Measurements from ENCODE around the gene EPB41L4B.

Gene EPB41L4B

GRCh38 chr9:109315480-109316206, 5.2 kb downstream of the EPB41L4B start:
- no peak for DNase-seq (ENCODE audit: low read depth)
- TF ChIP-seq POLR2A (IDR thresholded peaks at IDR 0.05; ENCODE audit: extremely low read depth, insufficient read length), result no peak
- no peak for TF ChIP-seq MYC (IDR thresholded peaks at IDR 0.05; ENCODE audit: low read depth, low read length)
- TF ChIP-seq MAX (IDR thresholded peaks at IDR 0.05; ENCODE audit: low read depth, low read length), result no peak
- TF ChIP-seq CTCF (IDR thresholded peaks at IDR 0.05; ENCODE audit: low read depth, low read length), result no peak
- H3K4me3 ChIP-seq (ENCODE audit: low read depth, low read length), result no peak overlapping the region

GRCh38 chr9:109314011-109314531, 6.8 kb downstream of the EPB41L4B start:
- TF ChIP-seq CTCF (IDR thresholded peaks at IDR 0.05; ENCODE audit: low read depth, low read length) (no peak), MAX (IDR thresholded peaks at IDR 0.05; ENCODE audit: low read depth, low read length) (no peak), MYC (IDR thresholded peaks at IDR 0.05; ENCODE audit: low read depth, low read length) (no peak), POLR2A (IDR thresholded peaks at IDR 0.05; ENCODE audit: extremely low read depth, insufficient read length) (no peak)
- DNase-seq (ENCODE audit: low read depth), result no peak

GRCh38 chr9:109313351-109313750, 7.5 kb downstream of the EPB41L4B start:
- TF ChIP-seq MYC (IDR thresholded peaks at IDR 0.05; ENCODE audit: low read depth, low read length) (no peak), CTCF (IDR thresholded peaks at IDR 0.05; ENCODE audit: low read depth, low read length) (no peak), MAX (IDR thresholded peaks at IDR 0.05; ENCODE audit: low read depth, low read length) (no peak), POLR2A (IDR thresholded peaks at IDR 0.05; ENCODE audit: extremely low read depth, insufficient read length) (no peak)
- H3K4me3 ChIP-seq (ENCODE audit: low read depth, low read length), result no peak overlapping the region
- DNase-seq (ENCODE audit: low read depth), result no peak

More at GRCh38 chr9:109314011-109314531, 6.8 kb downstream of the EPB41L4B start:
- H3K4me3 ChIP-seq (ENCODE audit: low read depth, low read length), result no peak overlapping the region

- TF ChIP-seq MYC (IDR thresholded peaks at IDR 0.05; ENCODE audit: low read depth, low read length), result no peak
- no peak for TF ChIP-seq POLR2A (IDR thresholded peaks at IDR 0.05; ENCODE audit: extremely low read depth, insufficient read length)
- TF ChIP-seq CTCF (IDR thresholded peaks at IDR 0.05; ENCODE audit: low read depth, low read length), result no peak
- no peak for TF ChIP-seq MAX (IDR thresholded peaks at IDR 0.05; ENCODE audit: low read depth, low read length)
- no peak for DNase-seq (ENCODE audit: low read depth)
- H3K4me3 ChIP-seq (ENCODE audit: low read depth, low read length), result no peak overlapping the region
These were observed 8.1 kb downstream of the EPB41L4B start for GRCh38 chr9:109312783-109313182.

GRCh38 chr9:109311731-109312130, 9.1 kb downstream of the EPB41L4B start:
- TF ChIP-seq CTCF (IDR thresholded peaks at IDR 0.05; ENCODE audit: low read depth, low read length) (no peak), MAX (IDR thresholded peaks at IDR 0.05; ENCODE audit: low read depth, low read length) (no peak), MYC (IDR thresholded peaks at IDR 0.05; ENCODE audit: low read depth, low read length) (no peak), POLR2A (IDR thresholded peaks at IDR 0.05; ENCODE audit: extremely low read depth, insufficient read length) (no peak)
- H3K4me3 ChIP-seq (ENCODE audit: low read depth, low read length), result no peak overlapping the region
- no peak for DNase-seq (ENCODE audit: low read depth)

Measured in NB4 (cell line).